NCI-H82 treated with DMSO at 0.1 percent for 48 hours (cell line): ENCODE results near the gene CFAP119.

Experiments used
- DNase-seq: peaks from one replicate; lab custom pipeline; 2025; ENCODE audit not compliant: unreplicated experiment; lab: John Stamatoyannopoulos, UW

CFAP119 gene

DNA sequence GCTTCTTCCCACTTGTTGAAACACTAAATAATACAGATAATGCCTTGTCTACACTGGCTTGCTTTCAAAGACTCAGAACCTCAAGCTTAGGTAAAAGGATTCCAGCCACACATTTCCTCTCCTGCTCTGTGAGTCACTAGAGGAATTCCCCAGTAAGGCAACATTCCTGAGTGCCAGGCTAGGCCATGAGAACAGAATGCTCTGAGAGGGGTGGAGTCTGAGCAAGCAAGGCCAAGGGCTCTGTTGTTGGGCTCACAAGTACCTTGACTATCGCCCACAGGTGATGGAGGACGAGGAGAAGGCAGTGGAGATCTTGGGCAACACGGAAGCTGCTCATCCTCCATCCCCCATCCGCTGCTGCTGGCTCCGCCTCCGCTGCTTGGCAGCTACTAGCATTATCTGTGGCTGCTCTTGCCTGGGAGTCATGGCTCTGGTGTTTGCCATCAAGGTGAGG, 20.4 kb downstream of the CFAP119 start:
- DNase-seq, result no peak

DNA sequence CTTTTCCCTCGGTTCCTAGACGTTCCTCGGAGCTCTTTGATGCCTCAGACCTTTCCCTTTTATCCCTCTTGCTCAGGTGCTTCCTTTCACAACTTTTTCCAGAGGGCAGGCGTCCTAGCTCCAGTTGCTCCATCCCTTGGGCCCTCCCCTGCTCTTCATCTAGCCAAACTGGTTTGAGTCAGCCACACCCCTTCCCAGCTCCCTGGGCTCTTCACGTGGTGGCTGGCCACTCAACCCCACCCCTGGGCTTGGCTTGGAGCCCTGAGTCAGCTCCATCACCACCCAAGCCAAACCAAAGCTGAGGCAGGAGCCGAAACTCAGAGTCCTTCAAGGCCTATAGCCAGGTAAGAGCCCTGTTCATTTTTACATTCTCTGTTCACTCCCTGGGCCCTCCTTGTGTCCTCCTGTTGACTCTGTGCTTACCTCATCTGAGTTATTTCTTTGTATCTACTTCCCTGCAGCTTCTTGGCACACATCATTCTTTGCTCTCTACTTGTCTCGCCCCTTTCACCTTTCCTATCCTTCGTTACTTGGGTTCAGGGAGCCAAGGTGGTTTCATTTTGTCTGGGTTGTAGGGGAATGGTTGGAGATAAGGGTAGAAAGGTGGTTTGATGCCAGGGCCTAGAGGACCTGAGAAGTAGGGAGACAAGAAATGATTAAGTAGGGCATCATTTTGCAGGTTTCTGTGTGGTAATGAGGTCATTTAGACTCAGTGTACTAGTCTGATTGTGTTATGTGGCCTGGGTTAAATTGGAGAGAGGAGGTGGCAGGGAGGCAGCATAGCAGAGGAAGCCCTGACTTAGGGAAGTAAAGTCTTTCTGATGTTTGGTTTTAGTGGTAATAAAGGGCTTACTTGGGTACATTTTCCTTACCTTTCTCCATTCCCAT, 21.3 kb downstream of the CFAP119 start:
- no peak for DNase-seq

GRCh38 chr16:30738984-30739951, 22.6 kb downstream of the CFAP119 start:
- no peak for DNase-seq

- DNase-seq, result no peak
Observed at GRCh38 chr16:30737794-30738648, 23.8 kb downstream of the CFAP119 start.

DNA sequence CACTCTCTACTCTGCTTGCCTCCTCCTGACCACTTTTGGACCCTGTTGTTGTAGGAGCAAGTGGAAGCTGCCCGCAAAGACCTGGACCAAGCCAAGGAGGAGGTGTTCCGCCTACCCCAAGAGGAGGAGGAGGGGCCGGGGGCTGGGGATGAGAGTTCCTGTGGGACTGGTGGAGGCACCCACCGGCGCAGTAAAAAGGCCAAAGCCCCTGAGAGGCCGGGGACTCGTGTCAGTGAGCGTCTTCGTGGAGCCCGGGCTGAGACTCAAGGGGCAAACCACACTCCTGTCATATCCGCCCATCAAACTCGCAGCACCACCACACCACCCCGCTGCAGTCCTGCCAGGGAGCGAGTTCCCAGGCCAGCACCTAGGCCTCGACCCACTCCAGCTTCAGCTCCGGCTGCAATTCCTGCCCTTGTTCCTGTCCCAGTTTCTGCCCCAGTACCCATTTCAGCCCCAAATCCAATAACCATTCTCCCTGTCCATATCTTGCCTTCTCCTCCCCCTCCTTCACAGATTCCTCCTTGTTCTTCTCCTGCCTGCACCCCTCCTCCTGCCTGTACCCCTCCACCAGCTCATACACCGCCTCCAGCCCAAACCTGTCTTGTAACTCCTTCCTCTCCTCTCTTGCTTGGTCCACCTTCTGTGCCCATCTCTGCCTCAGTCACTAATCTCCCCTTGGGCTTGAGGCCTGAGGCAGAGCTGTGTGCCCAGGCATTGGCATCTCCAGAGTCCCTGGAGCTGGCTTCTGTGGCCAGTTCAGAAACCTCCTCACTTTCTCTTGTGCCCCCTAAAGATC, 24.7 kb downstream of the CFAP119 start:
- DNase-seq, result no peak

GRCh38 chr16:30731411-30731810, 30.5 kb downstream of the CFAP119 start:
- no peak for DNase-seq

GRCh38 chr16:30728899-30729672, 32.8 kb downstream of the CFAP119 start:
- no peak for DNase-seq

DNA sequence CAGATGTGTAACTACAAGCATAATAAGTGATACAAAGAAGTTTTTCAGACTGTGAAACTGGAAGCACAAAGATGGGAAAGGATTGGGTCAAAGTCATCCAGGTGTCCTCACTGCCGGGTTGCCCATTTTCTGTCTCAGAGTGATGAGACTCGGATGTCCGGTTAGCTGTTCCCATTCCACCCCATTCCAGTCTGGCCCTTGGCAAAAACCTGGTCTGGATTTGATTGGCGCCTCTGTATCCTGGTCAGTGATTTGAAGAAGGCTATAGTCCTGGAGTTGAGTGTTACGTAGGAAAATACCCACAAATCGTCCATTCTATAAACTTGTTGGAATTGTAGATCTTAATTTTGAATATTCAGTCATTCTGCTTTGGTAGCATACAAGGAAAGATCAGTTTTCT, 33.5 kb downstream of the CFAP119 start:
- no peak for DNase-seq

- DNase-seq, result no peak
Observed at GRCh38 chr16:30725418-30725792, 36.5 kb downstream of the CFAP119 start.

DNA sequence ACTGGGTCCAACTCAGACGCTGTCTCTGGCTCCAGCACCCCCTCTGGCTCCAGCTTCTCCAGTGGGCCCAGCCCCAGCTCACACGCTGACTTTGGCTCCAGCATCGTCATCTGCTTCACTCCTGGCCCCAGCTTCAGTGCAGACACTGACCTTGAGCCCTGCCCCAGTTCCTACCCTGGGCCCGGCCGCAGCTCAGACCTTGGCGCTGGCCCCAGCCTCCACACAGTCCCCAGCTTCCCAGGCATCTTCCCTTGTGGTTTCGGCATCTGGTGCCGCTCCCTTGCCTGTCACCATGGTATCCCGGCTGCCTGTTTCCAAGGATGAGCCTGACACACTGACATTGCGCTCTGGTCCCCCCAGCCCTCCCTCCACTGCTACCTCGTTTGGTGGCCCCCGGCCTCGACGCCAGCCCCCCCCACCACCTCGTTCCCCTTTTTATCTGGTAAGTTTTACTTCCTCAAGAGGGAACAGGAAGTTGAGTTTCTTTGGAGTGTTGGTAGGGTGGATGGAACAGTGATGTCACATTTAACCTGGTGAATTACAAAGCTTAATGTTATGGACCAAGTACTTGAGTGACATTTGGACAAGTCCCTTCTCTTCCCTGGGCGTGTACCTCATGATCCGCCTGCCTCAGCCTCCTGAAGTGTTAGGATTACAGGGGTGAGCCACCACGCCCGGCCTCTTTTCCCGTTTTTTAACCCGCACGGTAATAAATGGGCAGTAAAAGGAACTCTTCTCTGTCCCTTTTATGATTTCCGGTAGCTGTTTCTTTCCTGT, 37.0 kb downstream of the CFAP119 start:
- DNase-seq, result no peak

- DNase-seq, result no peak
Observed at GRCh38 chr16:30723725-30724355, 38.0 kb downstream of the CFAP119 start.

DNA sequence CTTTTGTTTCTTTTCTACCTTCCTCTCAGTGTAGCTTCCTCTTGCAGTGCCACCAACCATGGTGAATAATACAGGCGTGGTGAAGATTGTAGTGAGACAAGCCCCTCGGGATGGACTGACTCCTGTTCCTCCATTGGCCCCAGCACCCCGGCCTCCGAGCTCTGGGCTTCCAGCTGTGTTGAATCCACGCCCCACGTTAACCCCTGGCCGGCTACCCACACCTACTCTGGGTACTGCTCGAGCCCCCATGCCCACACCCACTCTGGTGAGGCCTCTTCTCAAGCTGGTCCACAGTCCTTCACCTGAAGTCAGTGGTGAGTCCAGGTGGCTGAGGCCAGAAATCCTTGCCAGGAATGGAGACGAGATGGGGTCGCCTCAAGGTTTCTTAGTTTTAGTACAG, 38.9 kb downstream of the CFAP119 start:
- no peak for DNase-seq

GRCh38 chr16:30722443-30722842, 39.4 kb downstream of the CFAP119 start:
- no peak for DNase-seq

DNA sequence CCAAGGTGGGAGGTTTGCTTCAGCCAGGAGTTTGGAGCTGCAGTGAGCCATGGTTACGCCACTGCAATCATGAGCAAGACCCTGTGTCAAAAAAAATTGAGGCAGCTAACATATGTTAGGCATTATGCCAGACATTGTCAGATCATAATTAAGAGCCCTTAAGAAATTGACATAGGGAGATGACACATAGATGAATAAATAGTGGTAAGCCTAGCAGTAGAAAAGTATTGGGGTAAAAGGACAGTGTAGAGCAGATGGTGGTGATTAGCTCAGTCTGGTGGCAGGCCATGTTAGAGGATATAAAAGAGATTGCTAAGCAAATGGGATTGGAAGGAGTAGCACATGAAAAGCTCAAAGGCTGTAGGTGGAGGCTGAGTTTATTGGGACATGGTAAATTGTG, 40.3 kb downstream of the CFAP119 start:
- peak; percentile 81 for DNase-seq

DNA sequence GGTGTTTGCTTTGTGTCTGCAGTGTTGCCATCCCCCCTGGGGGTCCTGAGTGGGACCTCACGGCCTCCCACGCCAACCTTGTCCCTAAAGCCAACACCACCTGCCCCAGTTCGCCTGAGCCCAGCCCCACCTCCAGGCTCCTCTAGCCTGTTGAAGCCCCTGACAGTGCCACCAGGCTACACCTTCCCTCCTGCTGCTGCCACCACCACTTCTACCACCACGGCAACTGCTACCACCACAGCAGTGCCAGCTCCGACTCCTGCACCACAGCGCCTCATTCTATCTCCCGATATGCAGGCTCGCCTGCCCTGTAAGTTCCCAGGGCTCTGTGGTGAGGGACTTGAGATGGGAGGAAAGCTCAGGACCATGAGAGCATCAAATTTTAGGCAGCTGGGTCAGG, 40.7 kb downstream of the CFAP119 start:
- DNase-seq, result no peak

GRCh38 chr16:30720694-30721093, 41.2 kb downstream of the CFAP119 start:
- no peak for DNase-seq

- no peak for DNase-seq
Observed at GRCh38 chr16:30720086-30720485, 41.8 kb downstream of the CFAP119 start.
